Stimulated activated CD8-positive, alpha-beta memory T cell treated with anti-CD3 and anti-CD28 coated beads, Interleukin-4, amount 100 ng/mL, for 24 hours (primary cell): ENCODE results near the gene SLC25A15.

Source experiments
- DNase-seq: peaks from one replicate; pipeline ENCODE4 v3.0.0-alpha.2; 2020; ENCODE audit warnings: low read depth

SLC25A15 gene

GRCh38 chr13:40789275-40790153, at the start of gene SLC25A15:
TSS of gene SLC25A15 (plus strand) at chr13:40789611. CDS start at chr13:40793227, 3,616 bp downstream.
- peak; percentile 66 for DNase-seq

DNA sequence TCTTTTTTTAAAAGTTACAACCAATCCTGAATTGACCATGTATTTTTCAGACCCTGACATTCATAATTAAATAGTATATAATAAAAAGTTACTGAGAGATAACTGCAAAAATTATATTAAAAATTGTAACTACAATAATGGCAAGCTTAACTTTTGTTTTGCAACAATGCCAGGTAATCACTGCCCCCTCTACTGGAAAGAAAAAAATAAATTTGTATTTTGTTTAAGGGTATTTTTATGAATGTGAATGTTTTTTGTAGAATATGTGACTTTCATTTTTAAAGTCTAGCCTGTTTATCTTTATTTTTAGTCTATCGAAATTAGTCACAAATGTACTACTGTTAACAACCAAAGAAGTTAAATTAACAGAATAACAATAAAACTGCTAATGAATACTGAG, 40.1 kb upstream of the SLC25A15 start:
- no peak for DNase-seq

DNA sequence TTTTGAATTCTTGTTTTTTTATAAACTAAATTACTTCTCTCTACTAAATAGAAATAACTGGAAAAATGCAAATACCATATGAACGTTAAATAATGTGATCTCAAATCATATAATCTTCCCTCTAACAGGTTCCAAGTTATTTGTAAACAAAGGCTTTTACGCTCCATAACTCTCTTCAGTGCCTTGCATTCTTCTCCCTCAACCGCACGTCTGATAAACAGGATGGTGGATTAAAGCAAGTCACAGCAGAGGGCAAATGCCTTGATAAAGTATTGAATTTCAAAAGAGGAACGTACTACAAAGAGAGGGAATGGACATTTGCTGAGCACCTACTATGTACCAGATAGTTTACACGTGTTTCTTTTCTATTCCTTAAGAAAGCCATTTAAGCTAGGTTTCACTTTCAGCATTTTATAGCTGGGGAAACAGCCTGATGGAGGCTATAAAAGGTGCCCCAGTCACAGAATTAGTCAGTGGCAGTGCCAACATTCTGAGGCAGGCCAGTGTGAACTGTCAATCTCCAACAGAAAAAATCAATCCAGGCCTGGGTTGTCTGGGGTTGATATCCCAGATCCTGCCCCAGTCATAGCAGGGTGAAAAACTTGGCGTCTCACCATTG, 34.2 kb upstream of the SLC25A15 start:
- no peak for DNase-seq

- DNase-seq: no peak
Observed at GRCh38 chr13:40756042-40756441, 33.4 kb upstream of the SLC25A15 start.

DNA sequence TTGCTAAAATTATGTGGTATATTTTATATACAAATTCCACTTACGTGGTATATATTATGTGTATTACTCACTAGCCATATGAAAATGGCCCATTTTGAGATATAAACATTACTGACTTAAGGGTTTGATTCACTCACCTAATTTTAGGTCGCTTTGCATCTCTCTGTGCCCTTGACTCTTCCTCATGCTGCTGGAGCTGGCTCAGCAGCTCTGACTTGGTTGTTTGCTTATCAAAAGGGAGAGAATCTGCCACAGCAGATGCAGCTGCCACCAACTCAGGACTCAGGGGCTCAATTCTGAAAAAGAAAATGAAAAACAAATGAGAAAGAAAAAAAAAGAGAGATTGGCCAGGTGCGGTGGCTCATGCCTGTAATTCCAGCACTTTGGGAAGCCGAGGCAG, 30.6 kb upstream of the SLC25A15 start:
- no peak for DNase-seq

DNA sequence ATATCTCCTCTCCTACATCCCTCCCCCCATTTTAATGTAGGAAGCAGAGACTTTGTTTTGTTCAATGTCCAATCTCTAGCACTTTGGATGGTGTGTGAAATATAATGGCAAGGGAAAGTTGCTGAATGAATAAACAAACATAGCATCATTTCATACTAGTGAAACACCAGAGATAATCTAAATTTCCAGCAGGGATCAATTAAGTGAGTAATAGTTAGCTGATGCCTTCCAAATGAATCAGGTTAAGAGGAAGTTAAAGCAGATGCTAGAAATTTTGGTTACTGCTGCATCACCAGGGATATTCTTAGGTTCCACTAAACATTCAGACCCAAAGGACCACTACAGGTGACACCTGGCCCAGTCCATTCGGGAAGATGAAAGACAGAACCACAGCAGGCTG, 26.6 kb upstream of the SLC25A15 start:
- no peak for DNase-seq

- DNase-seq: peak; percentile 31
Observed at GRCh38 chr13:40764587-40765403, 24.6 kb upstream of the SLC25A15 start.

DNA sequence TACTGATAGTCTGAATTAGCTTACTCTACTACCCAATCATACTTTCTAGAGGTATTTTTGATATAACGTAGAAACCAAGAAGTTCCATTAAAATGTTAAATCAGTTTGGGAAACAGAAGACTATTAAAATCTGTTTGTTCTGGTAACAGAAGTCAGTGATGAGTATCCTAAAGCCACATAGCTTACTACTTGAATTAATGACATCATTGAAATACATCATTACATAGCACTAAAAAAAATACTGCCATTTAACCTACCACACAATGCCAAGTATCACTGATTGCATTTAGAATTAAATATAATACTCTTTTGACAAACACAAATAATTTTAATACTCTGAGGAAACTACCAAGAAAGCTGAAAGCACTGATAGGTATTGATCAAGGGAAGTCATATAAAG, 23.8 kb upstream of the SLC25A15 start:
- DNase-seq: no peak

DNA sequence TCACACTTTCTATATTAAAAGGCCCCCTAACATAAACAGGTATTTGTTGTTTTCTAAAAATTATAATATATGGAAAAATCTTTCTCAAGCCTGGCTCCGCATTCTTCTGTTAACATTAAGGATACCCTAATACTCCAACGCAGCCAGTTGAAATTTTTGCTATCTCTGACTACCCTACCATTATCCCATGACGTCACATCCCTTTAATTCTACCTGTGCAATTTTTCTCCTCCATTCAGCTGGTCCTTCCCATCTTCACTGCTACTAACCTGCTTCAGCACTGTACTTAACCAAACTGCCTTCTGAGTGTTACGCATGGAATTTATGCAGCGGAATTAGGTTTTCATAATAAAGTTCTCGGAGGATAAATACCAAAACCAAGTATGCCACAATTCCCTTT, 19.4 kb upstream of the SLC25A15 start:
- DNase-seq: no peak

GRCh38 chr13:40770609-40770933, 18.8 kb upstream of the SLC25A15 start:
- no peak for DNase-seq

DNA sequence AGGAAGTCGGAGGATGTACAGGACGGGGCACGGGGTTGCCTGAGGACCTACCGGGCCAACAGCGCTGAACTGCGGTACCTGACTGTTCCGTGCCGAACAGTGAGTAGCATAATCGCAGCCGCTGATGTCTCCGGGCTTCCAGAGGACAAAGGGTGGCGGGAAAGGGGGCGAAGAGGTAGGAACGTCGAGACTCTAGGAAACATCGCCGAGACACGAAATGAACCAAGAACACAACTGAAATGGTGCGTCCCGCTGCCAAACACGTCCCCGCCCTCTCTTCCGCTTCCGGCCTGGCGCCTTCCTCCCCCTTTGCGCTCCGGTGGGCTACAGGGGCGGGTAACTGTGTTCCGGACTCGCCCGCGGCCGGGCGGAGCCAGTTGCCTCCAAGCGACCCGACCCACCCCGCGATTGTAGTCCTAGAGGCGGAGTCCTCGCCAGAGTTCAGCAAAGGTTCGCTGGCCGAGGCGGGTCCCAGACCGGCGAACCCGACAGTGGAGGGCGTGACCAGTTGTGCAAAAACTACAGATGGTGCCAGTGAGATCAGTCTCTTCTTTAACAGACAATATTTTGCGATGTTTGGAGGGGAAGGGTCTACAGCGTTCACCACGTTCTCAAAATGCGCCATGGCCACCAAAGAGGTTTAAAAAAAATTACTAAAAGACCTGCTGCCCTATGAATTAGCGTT, 18.3 kb upstream of the SLC25A15 start, which contains the start of gene MRPS31:
Gene MRPS31 (minus strand): TSS at position 257 of the 685 bp plus-strand sequence. CDS start 54 bp downstream, at position 203.
- peak; percentile 90 for DNase-seq

GRCh38 chr13:40772765-40773473, 16.5 kb upstream of the SLC25A15 start:
- no peak for DNase-seq

- DNase-seq: no peak
Observed at GRCh38 chr13:40774672-40775071, 14.7 kb upstream of the SLC25A15 start.

DNA sequence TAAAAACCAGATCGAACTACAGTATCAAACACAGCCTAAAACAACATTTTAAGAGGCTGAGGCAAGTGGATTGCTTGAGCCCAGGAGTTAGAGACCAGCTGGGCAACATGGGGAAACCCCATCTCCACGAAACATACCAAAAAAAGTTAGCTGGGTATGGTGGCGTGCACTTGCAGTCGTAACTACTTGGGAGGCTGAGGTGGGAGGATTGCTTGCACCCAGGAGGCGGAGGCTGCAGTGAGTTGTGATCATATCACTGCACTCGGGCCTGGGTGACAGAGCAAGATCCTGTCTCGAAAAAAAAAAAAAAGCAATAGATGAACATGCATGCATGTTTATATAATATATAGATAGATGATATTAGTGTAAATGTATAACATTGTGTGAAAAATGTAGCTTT, 13.2 kb upstream of the SLC25A15 start:
- DNase-seq: no peak

GRCh38 chr13:40776681-40777165, 12.7 kb upstream of the SLC25A15 start:
- no peak for DNase-seq

GRCh38 chr13:40777166-40777808, 12.1 kb upstream of the SLC25A15 start:
- no peak for DNase-seq

DNA sequence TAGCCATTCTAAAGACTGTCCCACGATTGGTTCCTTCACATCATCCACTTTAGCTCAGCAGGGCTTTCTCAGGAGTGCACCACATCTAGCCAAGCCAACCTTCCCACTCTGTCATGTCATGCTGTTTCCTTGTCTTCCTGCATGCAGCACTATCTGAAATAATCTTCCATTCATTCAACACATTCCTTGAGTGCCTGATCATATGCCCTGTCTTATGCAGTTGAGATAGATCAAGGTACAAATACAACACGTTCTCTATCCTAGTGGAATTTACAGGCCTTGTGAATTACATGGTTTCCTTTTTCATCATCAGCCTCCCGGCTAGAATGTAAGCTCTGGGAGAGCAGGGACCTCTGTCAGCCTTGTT, 11.6 kb upstream of the SLC25A15 start:
- no peak for DNase-seq

DNA sequence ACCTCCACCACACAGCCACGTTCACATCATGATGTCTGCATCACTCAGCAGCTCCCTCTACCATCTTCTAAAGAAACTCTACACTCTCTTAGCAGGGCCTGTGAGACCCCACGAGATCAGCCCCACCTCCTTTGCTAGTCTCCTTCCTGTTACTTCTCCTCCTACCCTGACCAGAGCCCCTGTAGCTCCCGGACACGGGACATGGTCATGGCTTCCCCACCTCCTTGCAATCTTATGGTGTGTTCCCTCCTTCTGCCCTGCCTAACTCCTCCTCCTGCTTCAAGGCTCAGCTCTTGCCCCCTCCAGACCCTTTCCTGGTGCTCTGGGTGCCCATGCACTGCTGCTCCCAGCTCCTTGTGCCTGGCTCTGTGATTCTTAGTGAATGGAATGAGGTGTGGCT, 10.4 kb upstream of the SLC25A15 start:
- no peak for DNase-seq

DNA sequence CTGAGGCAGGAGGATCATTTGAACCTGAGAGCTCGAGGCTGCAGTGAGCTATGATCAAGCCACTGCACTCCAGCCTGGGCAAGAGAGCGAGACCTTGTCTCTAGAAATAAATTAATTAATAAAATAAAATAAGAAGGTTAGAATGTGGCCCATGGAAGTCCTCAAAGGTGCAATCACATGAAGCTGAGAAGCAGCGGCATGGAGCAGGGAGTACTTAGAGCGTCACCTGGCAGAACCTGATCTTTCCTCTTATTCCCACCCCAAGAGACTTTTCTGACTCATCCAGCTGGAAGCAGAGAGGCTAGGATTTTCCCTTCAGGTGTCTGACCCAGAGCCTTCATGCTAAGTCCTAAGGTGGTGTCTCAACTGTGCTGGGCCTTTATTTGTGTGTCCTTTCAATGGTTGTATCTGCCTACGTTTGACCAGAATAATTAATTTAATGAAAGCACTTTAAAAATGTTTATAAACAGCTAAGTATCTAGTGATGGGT, 9.6 kb upstream of the SLC25A15 start:
- no peak for DNase-seq

GRCh38 chr13:40780822-40781401, 8.5 kb upstream of the SLC25A15 start:
- DNase-seq: no peak
